ENCODE data around the gene NOMO2. TPM values are rescaled to one million over a fixed set of nuclear protein-coding genes. Genes with fewer than 3 reads are reported as not detected.
A peak's percentile ranks its signal among the peaks of the same experiment; 100 is the strongest.
"Not testable (repeated sequence)": the region's sequence is repeated elsewhere in the genome, so short reads cannot be mapped to it uniquely, and the experiment has no call there.

NOMO2 gene
- total and polyA plus RNA-seq, 11 donors, result 94.2 to 248 (median 157) TPM

GRCh38 chr16:18401851-18402657, 159.8 kb downstream of the NOMO2 start:
- H3K4me3 ChIP-seq; intact Hi-C loops (cut with DNase I); DNase-seq; H3K4me1 ChIP-seq; H3K27ac ChIP-seq; H3K27me3 ChIP-seq; H3K36me3 ChIP-seq; H3K9me3 ChIP-seq: not testable (repeated sequence)
- WGBS, 4 donors, result no CpG with 5 or more reads among the region's 88 CpGs
- ATAC-seq, result peak; percentile 77 to 95 (median 93)

- H3K4me1 ChIP-seq; H3K9me3 ChIP-seq; H3K27me3 ChIP-seq; H3K36me3 ChIP-seq; intact Hi-C loops (cut with DNase I); ATAC-seq: not testable (repeated sequence)
- WGBS, 4 donors, result 1% methylated on average over 18 to 19 of the region's 38 CpGs; no CpG with 5 or more reads in 2 of the 4 donors
- peak; percentile 18 to 65 (median 32) for DNase-seq
- Histone ChIP-seq H3K27ac (peak overlapping the region in 8 of 12 donors; percentile 16 to 75 (median 55)), H3K4me3 (peak overlapping the region in 11 of 12 donors; percentile 27 to 58 (median 51))
Observed at GRCh38 chr16:18401159-18401558, 160.7 kb downstream of the NOMO2 start.

GRCh38 chr16:18394363-18394762, 167.5 kb downstream of the NOMO2 start:
- ATAC-seq; H3K27ac ChIP-seq; intact Hi-C loops (cut with DNase I); H3K9me3 ChIP-seq; H3K27me3 ChIP-seq; H3K36me3 ChIP-seq; H3K4me1 ChIP-seq; H3K4me3 ChIP-seq: not testable (repeated sequence)
- 45 to 60% methylated on average over 4 to 16 of the region's 31 CpGs; no CpG with 5 or more reads in 2 of the 4 donors for WGBS, 4 donors
- peak in 1 of 5 donors; percentile 12 for DNase-seq

- H3K27me3 ChIP-seq; H3K4me1 ChIP-seq; intact Hi-C loops (cut with DNase I); H3K27ac ChIP-seq; H3K4me3 ChIP-seq; H3K36me3 ChIP-seq; H3K9me3 ChIP-seq; DNase-seq: not testable (repeated sequence)
- WGBS, 4 donors, result no CpG with 5 or more reads among the region's 43 CpGs
- peak in 2 of 4 donors; percentile 13 to 36 for ATAC-seq
Observed at GRCh38 chr16:18387767-18388166, 174.1 kb downstream of the NOMO2 start.

GRCh38 chr16:18386517-18386916, 175.4 kb downstream of the NOMO2 start:
- not testable (repeated sequence) for H3K4me3 ChIP-seq
- DNase-seq, result peak in 2 of 5 donors; percentile 22 to 41
- 94% methylated on average over 16 of the region's 25 CpGs; no CpG with 5 or more reads in 3 of the 4 donors for WGBS, 4 donors

GRCh38 chr16:18385285-18385684, 176.6 kb downstream of the NOMO2 start:
- H3K4me1 ChIP-seq; intact Hi-C loops (cut with DNase I); H3K27me3 ChIP-seq; H3K36me3 ChIP-seq; H3K27ac ChIP-seq; H3K4me3 ChIP-seq; H3K9me3 ChIP-seq: not testable (repeated sequence)
- DNase-seq, result peak in 1 of 5 donors; percentile 36
- WGBS, 4 donors, result 98% methylated on average over 17 of the region's 33 CpGs; no CpG with 5 or more reads in 3 of the 4 donors
- ATAC-seq, result peak in 1 of 4 donors; percentile 40

More at GRCh38 chr16:18386517-18386916, 175.4 kb downstream of the NOMO2 start:
- H3K9me3 ChIP-seq; H3K27me3 ChIP-seq; H3K27ac ChIP-seq; H3K36me3 ChIP-seq; intact Hi-C loops (cut with DNase I); H3K4me1 ChIP-seq: not testable (repeated sequence)
- peak in 1 of 4 donors; percentile 40 for ATAC-seq

- H3K4me3 ChIP-seq; H3K9me3 ChIP-seq; H3K27ac ChIP-seq; intact Hi-C loops (cut with DNase I); H3K4me1 ChIP-seq; H3K27me3 ChIP-seq; H3K36me3 ChIP-seq: not testable (repeated sequence)
- WGBS, 4 donors, result 99% methylated on average over 16 of the region's 31 CpGs; no CpG with 5 or more reads in 3 of the 4 donors
- ATAC-seq (peak in 1 of 4 donors; percentile 43), DNase-seq (peak in 2 of 5 donors; percentile 20 to 33)
Observed at GRCh38 chr16:18384869-18385268, 177.0 kb downstream of the NOMO2 start.

- 91 to 93% methylated on average over 10 to 14 of the region's 25 CpGs; no CpG with 5 or more reads in 2 of the 4 donors for WGBS, 4 donors
- intact Hi-C loops (cut with DNase I), result not testable (repeated sequence)
Observed at GRCh38 chr16:18384098-18384636, 177.7 kb downstream of the NOMO2 start.

GRCh38 chr16:18382696-18383095, 179.2 kb downstream of the NOMO2 start:
- peak in 2 of 5 donors; percentile 24 to 51 for DNase-seq
- not testable (repeated sequence) for ATAC-seq

More at GRCh38 chr16:18384098-18384636, 177.7 kb downstream of the NOMO2 start:
- not testable (repeated sequence) for H3K9me3 ChIP-seq, H3K27me3 ChIP-seq, H3K36me3 ChIP-seq, H3K4me1 ChIP-seq, H3K4me3 ChIP-seq, DNase-seq, H3K27ac ChIP-seq
- ATAC-seq, result peak in 1 of 4 donors; percentile 14

More at GRCh38 chr16:18382696-18383095, 179.2 kb downstream of the NOMO2 start:
- H3K27ac ChIP-seq; H3K36me3 ChIP-seq; H3K4me3 ChIP-seq; H3K27me3 ChIP-seq; H3K4me1 ChIP-seq; H3K9me3 ChIP-seq; intact Hi-C loops (cut with DNase I): not testable (repeated sequence)
- 85% methylated on average over 20 of the region's 28 CpGs; no CpG with 5 or more reads in 3 of the 4 donors for WGBS, 4 donors

Data from heart left ventricle (tissue), 16 donors.